Spleen (tissue), 7 donors: ENCODE results near the gene USP32.

Experiments used
- POLR2A ChIP-seq, 3 donors: fragments of 450-650 bp; IDR thresholded peaks; one replicate each; pipeline ENCODE4 v1.5.1; 2017; ENCODE audit warnings: antibody characterized with exemption in 3 of 3, mild to moderate bottlenecking in 1 of 3
- TF ChIP-seq, protein P1 (sequence below), 11 experiments: fragments of 200-600 bp in 7 of 11; fragments of 450-650 bp in 4 of 11; sonication (generic) in 4 of 11; IDR thresholded peaks in 8 of 11; conservative IDR thresholded peaks in 3 of 11; 1 replicate in 7 of 11; 2 replicates in 4 of 11; pipeline versions ENCODE4 v1.4.0 to v1.8.0; 2016 to 2021; ENCODE audit warnings: antibody characterized with exemption in 11 of 11, inconsistent platforms in 4 of 11, mild to moderate bottlenecking in 1 of 11
- donor health status: DM: no; HTN: no; CAD: no; lungs with moderate emphysema.
- donor health status: DM: no; HTN: no; CAD: no.
- donor health status: DM: no; HTN: no; CAD: no.

DNA sequence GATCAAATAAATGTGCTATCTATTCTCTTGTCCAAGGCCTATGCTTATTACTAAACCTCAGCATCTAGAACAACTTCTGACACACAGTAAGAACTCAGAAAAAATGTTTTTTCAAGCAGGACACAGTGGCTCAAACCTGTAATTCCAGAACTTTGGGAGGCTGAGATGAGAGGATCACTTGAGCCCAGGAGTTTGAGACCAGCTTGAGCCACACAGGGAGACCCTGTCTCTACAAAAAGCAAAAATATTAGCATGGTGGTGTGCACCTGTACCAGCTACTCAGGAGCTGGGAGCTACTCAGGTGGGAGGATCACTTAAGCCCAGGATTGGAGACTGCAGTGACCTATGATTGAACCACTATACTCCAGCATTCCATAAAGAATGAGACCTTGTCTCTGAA, 32.5 kb downstream of the USP32 start:
- TF ChIP-seq, protein P1, sequence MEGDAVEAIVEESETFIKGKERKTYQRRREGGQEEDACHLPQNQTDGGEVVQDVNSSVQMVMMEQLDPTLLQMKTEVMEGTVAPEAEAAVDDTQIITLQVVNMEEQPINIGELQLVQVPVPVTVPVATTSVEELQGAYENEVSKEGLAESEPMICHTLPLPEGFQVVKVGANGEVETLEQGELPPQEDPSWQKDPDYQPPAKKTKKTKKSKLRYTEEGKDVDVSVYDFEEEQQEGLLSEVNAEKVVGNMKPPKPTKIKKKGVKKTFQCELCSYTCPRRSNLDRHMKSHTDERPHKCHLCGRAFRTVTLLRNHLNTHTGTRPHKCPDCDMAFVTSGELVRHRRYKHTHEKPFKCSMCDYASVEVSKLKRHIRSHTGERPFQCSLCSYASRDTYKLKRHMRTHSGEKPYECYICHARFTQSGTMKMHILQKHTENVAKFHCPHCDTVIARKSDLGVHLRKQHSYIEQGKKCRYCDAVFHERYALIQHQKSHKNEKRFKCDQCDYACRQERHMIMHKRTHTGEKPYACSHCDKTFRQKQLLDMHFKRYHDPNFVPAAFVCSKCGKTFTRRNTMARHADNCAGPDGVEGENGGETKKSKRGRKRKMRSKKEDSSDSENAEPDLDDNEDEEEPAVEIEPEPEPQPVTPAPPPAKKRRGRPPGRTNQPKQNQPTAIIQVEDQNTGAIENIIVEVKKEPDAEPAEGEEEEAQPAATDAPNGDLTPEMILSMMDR (IDR thresholded peaks at IDR 0.05 in 8 of 11, conservative IDR thresholded peaks at IDR 0.05 in 3 of 11): no peak
- TF ChIP-seq POLR2A (IDR thresholded peaks at IDR 0.05): no peak
